Stomach (tissue), 4 donors: ENCODE measurements around the gene FLT1.

ENCODE experiments used
- POLR2A ChIP-seq, 4 donors: fragments of 450-650 bp; IDR thresholded peaks; one replicate each; pipeline ENCODE4 v1.6.1; 2016; ENCODE audit warnings: antibody characterized with exemption in 4 of 4, control low read depth in 2 of 4, mild to moderate bottlenecking in 1 of 4, moderate library complexity in 1 of 4
- TF ChIP-seq, protein P1 (sequence below), 7 experiments: fragments of 450-650 bp in 4 of 7; fragments of 200-600 bp in 3 of 7; sonication (generic) in 3 of 7; IDR thresholded peaks; one replicate each; pipeline ENCODE4 v1.5.1; 2016 to 2019; ENCODE audit warnings: antibody characterized with exemption in 7 of 7, control low read depth in 2 of 7, mild to moderate bottlenecking in 1 of 7

DNA sequence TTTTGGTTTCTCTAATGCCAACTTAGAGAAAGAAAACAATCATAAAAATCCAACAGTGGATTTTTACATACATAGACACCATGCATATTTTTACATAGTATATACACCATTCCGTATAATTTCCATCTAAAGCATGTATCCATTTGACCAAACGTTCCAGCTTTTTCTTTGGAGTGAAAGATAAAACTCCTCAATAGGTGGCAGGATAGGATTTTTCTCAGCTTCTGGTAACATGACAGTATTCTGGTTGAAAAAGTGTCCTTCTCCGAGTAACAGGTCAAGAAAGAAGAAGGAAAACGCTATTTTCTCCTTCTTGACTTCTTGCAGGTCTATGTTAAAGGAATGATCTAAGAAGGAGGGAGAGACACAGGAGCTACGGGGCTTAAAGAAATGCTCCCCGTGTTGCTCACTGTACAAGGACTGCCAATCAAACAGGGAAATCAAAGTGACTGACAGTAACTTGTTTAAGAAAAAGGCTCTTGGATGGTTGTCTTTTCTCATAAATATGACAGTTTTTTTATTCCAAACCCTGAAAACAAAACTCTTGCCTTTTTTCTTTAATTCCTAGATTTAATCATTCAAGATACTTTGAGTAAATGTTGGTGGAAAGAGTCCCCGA, 11.5 kb downstream of the FLT1 start:
- no peak for TF ChIP-seq POLR2A (IDR thresholded peaks at IDR 0.05)
- TF ChIP-seq, protein P1, sequence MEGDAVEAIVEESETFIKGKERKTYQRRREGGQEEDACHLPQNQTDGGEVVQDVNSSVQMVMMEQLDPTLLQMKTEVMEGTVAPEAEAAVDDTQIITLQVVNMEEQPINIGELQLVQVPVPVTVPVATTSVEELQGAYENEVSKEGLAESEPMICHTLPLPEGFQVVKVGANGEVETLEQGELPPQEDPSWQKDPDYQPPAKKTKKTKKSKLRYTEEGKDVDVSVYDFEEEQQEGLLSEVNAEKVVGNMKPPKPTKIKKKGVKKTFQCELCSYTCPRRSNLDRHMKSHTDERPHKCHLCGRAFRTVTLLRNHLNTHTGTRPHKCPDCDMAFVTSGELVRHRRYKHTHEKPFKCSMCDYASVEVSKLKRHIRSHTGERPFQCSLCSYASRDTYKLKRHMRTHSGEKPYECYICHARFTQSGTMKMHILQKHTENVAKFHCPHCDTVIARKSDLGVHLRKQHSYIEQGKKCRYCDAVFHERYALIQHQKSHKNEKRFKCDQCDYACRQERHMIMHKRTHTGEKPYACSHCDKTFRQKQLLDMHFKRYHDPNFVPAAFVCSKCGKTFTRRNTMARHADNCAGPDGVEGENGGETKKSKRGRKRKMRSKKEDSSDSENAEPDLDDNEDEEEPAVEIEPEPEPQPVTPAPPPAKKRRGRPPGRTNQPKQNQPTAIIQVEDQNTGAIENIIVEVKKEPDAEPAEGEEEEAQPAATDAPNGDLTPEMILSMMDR (IDR thresholded peaks at IDR 0.05), result no peak
